ENCODE data around the gene MTRR. TPM values are rescaled to one million over a fixed set of nuclear protein-coding genes. Genes with fewer than 3 reads are reported as not detected.
"Not testable (repeated sequence)": the region's sequence is repeated elsewhere in the genome, so short reads cannot be mapped to it uniquely, and the experiment has no call there.

MTRR gene
- total and polyA plus RNA-seq, 2 donors (not counting 1 experiment from before 2014, with no cell fraction given) = 25.5 to 67.8 TPM

DNA sequence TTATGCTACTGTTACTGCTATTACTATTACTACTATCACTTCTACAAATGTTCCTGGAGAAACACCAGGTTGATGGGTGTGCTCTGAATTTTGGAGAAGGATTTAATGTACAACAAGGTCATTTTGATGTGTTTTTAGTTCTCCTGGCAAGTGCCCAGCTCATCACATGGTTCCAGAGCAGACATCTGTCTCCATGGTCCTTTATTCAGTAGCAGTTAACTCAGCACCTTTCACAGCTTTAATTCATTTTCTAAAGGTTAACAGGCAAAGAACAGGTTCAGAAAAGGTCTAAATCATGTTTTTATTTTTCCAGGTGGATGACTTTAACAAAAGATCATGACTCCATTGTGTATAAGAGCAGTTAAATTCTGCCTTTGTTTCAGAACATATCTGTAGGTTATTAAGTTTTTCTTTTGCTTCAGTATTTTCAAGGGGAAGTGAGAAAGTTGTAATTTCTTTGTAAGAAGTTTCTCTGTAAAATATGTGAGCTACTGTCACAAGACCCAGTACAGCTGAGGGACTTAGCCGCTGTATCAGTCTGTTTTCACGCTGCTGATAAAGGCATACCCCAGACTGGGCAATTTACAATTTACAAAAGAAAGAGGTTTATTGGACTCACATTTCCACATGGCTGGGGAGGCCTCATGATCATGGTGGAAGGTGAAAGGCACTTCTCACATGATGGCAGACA lies 41.9 kb downstream of the MTRR start:
- Histone ChIP-seq H3K4me1 (ENCODE audit: control insufficient read depth in 2 of 2, insufficient read depth in 2 of 2, low read length in 2 of 2) (no peaks in the 10 kb centered on the region), H4K20me1 (ENCODE audit: control insufficient read depth, insufficient read depth, low read length, poor library complexity, severe bottlenecking) (no peaks in the 10 kb centered on the region), H3K4me3 (ENCODE audit: control extremely low read depth in 1 of 5, extremely low read depth in 1 of 5, insufficient read depth in 1 of 5, low read depth in 2 of 5, low read length in 4 of 5) (no peak overlapping the region), H2AFZ (ENCODE audit: insufficient read depth, low read depth, low read length, poor library complexity, severe bottlenecking) (no peak overlapping the region), H3K9me3 (ENCODE audit: control extremely low read depth in 1 of 3, control insufficient read depth in 2 of 3, insufficient read depth in 1 of 3, low read length in 2 of 3) (peaks cover 3 to 35% (median 8%) of the 10 kb centered on the region in 3 donors), H3K27me3 (replicated peaks in 1 of 4; ENCODE audit: control extremely low read depth in 1 of 4, control insufficient read depth in 3 of 4, insufficient read depth in 4 of 4, low read length in 3 of 4) (no peaks in the 10 kb centered on the region), H3K36me3 (replicated peaks in 1 of 2; ENCODE audit: control extremely low read depth in 1 of 2, control insufficient read depth in 1 of 2, extremely low read depth in 1 of 2, insufficient read depth in 2 of 2, low read length in 1 of 2) (peaks cover 2 to 7% of the 10 kb centered on the region in 2 experiments), H3K9ac (ENCODE audit: low read length) (no peak overlapping the region), H3K27ac (ENCODE audit: low read length in 2 of 2) (no peak overlapping the region), H3K4me2 (replicated peaks; ENCODE audit: low read depth, low read length, poor library complexity, severe bottlenecking) (no peak overlapping the region), H3K79me2 (ENCODE audit: control insufficient read depth, insufficient read depth, low read length) (no peaks in the 10 kb centered on the region)
- H3K27ac Mint-ChIP-seq = no peak overlapping the region
- no peaks in the 10 kb centered on the region for H3K4me1 Mint-ChIP-seq
- intact Hi-C loops (cut with micrococcal nuclease) = no loop called here
- H3K4me3 Mint-ChIP-seq = no peak overlapping the region
- TF ChIP-seq EZH2 (IDR thresholded peaks at IDR 0.05; ENCODE audit: borderline replicate concordance, insufficient read depth, low read depth, low read length, poor library complexity, severe bottlenecking) = no peak
- DNase-seq = no peak
- POLR2A ChIA-PET = no interaction called here
- WGBS (ENCODE audit: insufficient coverage) = no CpG with 5 or more reads among the region's 2 CpGs
- CTCF ChIA-PET = no interaction called here
- ATAC-seq (ENCODE audit: low read depth) = no peak
- H3K27me3 Mint-ChIP-seq = no peaks in the 10 kb centered on the region
- peaks cover 22% of the 10 kb centered on the region for H3K9me3 Mint-ChIP-seq (ENCODE audit: insufficient read depth)

DNA sequence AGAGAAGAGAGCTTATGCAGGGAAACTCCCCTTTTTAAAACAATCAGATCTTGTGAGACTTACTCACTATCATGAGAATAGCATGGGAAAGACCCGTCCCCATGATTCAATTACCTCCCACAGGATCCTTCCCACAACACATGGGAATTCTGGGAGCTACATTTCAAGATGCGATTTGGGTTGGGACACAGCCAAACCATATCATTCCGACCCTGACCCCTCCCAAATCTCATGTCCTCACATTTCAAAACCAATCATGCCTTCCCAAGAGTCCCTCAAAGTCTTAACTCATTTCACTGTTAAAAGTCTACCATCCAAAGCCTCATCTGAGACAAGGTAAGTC lies 42.5 kb downstream of the MTRR start:
- H3K79me2 ChIP-seq (ENCODE audit: control insufficient read depth, insufficient read depth, low read length); H3K27ac Mint-ChIP-seq; H3K27ac ChIP-seq (ENCODE audit: low read length in 2 of 2); H3K27me3 ChIP-seq (replicated peaks in 1 of 4; ENCODE audit: control extremely low read depth in 1 of 4, control insufficient read depth in 3 of 4, insufficient read depth in 4 of 4, low read length in 3 of 4); H3K9ac ChIP-seq (ENCODE audit: low read length); H3K36me3 ChIP-seq (replicated peaks in 1 of 2; ENCODE audit: control extremely low read depth in 1 of 2, control insufficient read depth in 1 of 2, extremely low read depth in 1 of 2, insufficient read depth in 2 of 2, low read length in 1 of 2); H3K4me1 Mint-ChIP-seq; ATAC-seq (ENCODE audit: low read depth); H3K4me2 ChIP-seq (replicated peaks; ENCODE audit: low read depth, low read length, poor library complexity, severe bottlenecking); H4K20me1 ChIP-seq (ENCODE audit: control insufficient read depth, insufficient read depth, low read length, poor library complexity, severe bottlenecking); H2AFZ ChIP-seq (ENCODE audit: insufficient read depth, low read depth, low read length, poor library complexity, severe bottlenecking); H3K4me3 Mint-ChIP-seq; intact Hi-C loops (cut with micrococcal nuclease); H3K4me3 ChIP-seq (ENCODE audit: control extremely low read depth in 1 of 5, extremely low read depth in 1 of 5, insufficient read depth in 1 of 5, low read depth in 2 of 5, low read length in 4 of 5); H3K27me3 Mint-ChIP-seq; POLR2A ChIA-PET; H3K4me1 ChIP-seq (ENCODE audit: control insufficient read depth in 2 of 2, insufficient read depth in 2 of 2, low read length in 2 of 2); DNase-seq: not testable (repeated sequence)
- H3K9me3 ChIP-seq (ENCODE audit: control extremely low read depth in 1 of 3, control insufficient read depth in 2 of 3, insufficient read depth in 1 of 3, low read length in 2 of 3) = peaks cover 3 to 35% (median 8%) of the 10 kb centered on the region in 3 donors
- 91% methylated on average over 2 of the region's 3 CpGs for WGBS (ENCODE audit: insufficient coverage)
- peaks cover 22% of the 10 kb centered on the region for H3K9me3 Mint-ChIP-seq (ENCODE audit: insufficient read depth)
- CTCF ChIA-PET = interaction anchor here (0.6 to 0.9 kb wide), 2 partner anchors 13 to 15 kb away, joined by 3 read pairs; no protein-coding TSS in a partner anchor

All from B cell (primary cell).